Measurements from ENCODE around the gene SLC39A10. TPM values are rescaled to one million over a fixed set of nuclear protein-coding genes. Genes with fewer than 3 reads are reported as not detected.

Gene SLC39A10
- total RNA-seq, 3 donors from 2014 or later = 16.3 to 31.5 (median 25.8) TPM

- H3K36me3 ChIP-seq = peaks cover 7% of the 10 kb centered on the region
- intact Hi-C loops (cut with DNase I; ENCODE audit: low total_unique reads) = no loop called here
- H3K4me1 ChIP-seq = no peaks in the 10 kb centered on the region
- TF ChIP-seq POLR2A (IDR thresholded peaks at IDR 0.05) (no peak), POLR2AphosphoS5 (IDR thresholded peaks at IDR 0.05) (no peak), CTCF (IDR thresholded peaks at IDR 0.05) (no peak)
- no peaks in the 10 kb centered on the region for H3K9me3 ChIP-seq
- DNase-seq (ENCODE audit: low spot score in 2 of 2) = no peak
- H3K27me3 ChIP-seq = no peaks in the 10 kb centered on the region
- H3K27ac ChIP-seq = no peak overlapping the region
- H3K4me3 ChIP-seq = no peak overlapping the region
Observed at GRCh38 chr2:195711478-195711877, 54.5 kb downstream of the SLC39A10 start.

DNA sequence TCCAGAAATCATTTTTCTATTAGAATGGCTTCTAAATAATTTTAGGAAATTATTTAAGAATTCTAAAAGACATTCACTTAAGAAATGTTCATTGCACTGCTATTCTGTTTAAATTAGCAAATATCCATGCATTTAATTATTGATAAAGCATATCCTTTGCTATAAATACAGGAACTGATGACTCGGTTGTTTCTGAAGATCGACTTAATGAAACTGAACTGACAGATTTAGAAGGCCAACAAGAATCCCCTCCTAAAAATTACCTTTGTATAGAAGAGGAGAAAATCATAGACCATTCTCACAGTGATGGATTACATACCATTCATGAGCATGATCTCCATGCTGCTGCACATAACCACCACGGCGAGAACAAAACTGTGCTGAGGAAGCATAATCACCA is 59.4 kb downstream of the SLC39A10 start:
- intact Hi-C loops (cut with DNase I; ENCODE audit: low total_unique reads) = no loop called here
- no peak for TF ChIP-seq CTCF (IDR thresholded peaks at IDR 0.05)
- TF ChIP-seq POLR2AphosphoS5 (IDR thresholded peaks at IDR 0.05) = no peak
- TF ChIP-seq POLR2A (IDR thresholded peaks at IDR 0.05) = no peak
- no peaks in the 10 kb centered on the region for H3K9me3 ChIP-seq
- H3K4me1 ChIP-seq = no peaks in the 10 kb centered on the region
- H3K27me3 ChIP-seq = no peaks in the 10 kb centered on the region
- no peak for DNase-seq (ENCODE audit: low spot score in 2 of 2)
- H3K27ac ChIP-seq = no peak overlapping the region
- no peak overlapping the region for H3K4me3 ChIP-seq
- H3K36me3 ChIP-seq = no peaks in the 10 kb centered on the region

- Histone ChIP-seq H3K4me1 (no peaks in the 10 kb centered on the region), H3K27me3 (no peaks in the 10 kb centered on the region), H3K9me3 (no peaks in the 10 kb centered on the region), H3K4me3 (no peak overlapping the region), H3K36me3 (no peaks in the 10 kb centered on the region), H3K27ac (no peak overlapping the region)
- DNase-seq (ENCODE audit: low spot score in 2 of 2) = no peak
- intact Hi-C loops (cut with DNase I; ENCODE audit: low total_unique reads) = no loop called here
- TF ChIP-seq CTCF (IDR thresholded peaks at IDR 0.05) (no peak), POLR2AphosphoS5 (IDR thresholded peaks at IDR 0.05) (no peak), POLR2A (IDR thresholded peaks at IDR 0.05) (no peak)
Observed at GRCh38 chr2:195721042-195721441, 64.0 kb downstream of the SLC39A10 start.

DNA sequence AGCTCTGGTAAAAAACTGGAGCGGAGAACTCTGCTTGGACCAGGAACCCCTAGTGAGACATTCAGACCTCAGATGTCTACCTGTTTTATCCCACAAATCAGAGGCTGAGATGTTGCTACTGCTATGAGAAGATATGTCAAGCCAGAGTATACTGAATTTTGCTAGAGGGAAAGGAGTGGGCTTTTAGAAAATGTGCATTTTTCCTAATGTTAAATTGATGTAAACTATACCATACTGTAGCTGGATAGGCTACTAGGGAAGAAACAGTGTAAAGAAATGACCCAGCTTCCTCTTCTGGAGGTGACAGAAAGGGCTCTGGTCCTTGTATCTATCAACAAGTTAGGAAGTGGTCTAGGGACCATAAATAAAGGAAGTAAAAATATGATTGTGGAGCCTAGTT is 65.0 kb downstream of the SLC39A10 start:
- no peak overlapping the region for H3K4me3 ChIP-seq
- H3K27ac ChIP-seq = no peak overlapping the region
- H3K36me3 ChIP-seq = peaks cover 1% of the 10 kb centered on the region
- no peaks in the 10 kb centered on the region for H3K9me3 ChIP-seq
- TF ChIP-seq POLR2A (IDR thresholded peaks at IDR 0.05) = no peak
- TF ChIP-seq POLR2AphosphoS5 (IDR thresholded peaks at IDR 0.05) = no peak
- TF ChIP-seq CTCF (IDR thresholded peaks at IDR 0.05) = no peak
- DNase-seq (ENCODE audit: low spot score in 2 of 2) = no peak
- no peaks in the 10 kb centered on the region for H3K27me3 ChIP-seq
- no peaks in the 10 kb centered on the region for H3K4me1 ChIP-seq
- intact Hi-C loops (cut with DNase I; ENCODE audit: low total_unique reads) = no loop called here

DNA sequence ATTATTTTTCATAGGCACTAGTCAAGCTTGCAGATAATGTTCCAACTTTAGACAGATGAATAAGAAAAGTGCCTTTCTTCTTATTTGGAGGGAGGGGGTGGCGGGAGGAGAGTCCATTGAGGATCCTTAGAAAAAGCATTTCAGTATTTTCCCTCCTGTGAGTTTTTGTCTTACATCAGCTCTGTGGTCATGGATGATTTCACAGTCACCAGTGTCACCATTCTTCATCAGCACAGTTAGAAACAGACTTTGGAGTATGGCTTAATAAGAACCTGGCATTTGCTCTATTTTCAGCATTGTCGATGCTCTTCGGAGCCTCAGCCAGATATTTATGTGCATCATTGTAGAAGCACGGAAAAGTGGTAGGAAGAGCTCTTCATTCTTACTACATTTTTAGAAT is 70.1 kb downstream of the SLC39A10 start:
- Histone ChIP-seq H3K36me3 (peaks cover 6% of the 10 kb centered on the region), H3K4me3 (no peak overlapping the region), H3K9me3 (no peaks in the 10 kb centered on the region), H3K4me1 (no peaks in the 10 kb centered on the region), H3K27me3 (no peaks in the 10 kb centered on the region), H3K27ac (no peak overlapping the region)
- TF ChIP-seq POLR2A (IDR thresholded peaks at IDR 0.05) = no peak
- TF ChIP-seq CTCF (IDR thresholded peaks at IDR 0.05) = no peak
- no peak for TF ChIP-seq POLR2AphosphoS5 (IDR thresholded peaks at IDR 0.05)
- intact Hi-C loops (cut with DNase I; ENCODE audit: low total_unique reads) = no loop called here
- no peak for DNase-seq (ENCODE audit: low spot score in 2 of 2)
